NCI-H1436 treated with DMSO at 0.1 percent for 48 hours (cell line): ENCODE data around the gene NELFA.
A peak's percentile ranks its signal among the peaks of the same experiment; 100 is the strongest.

Experiments
- DNase-seq: peaks from one replicate; lab custom pipeline; 2025; lab: John Stamatoyannopoulos, UW

Gene NELFA

GRCh38 chr4:1964971-1965370, 43.8 kb downstream of the NELFA start:
- DNase-seq: no peak

- DNase-seq: no peak
Observed at GRCh38 chr4:1964443-1964842, 44.3 kb downstream of the NELFA start.

- no peak for DNase-seq
Observed at GRCh38 chr4:1962980-1963379, 45.8 kb downstream of the NELFA start.

- DNase-seq: no peak
Observed at GRCh38 chr4:1961563-1961962, 47.2 kb downstream of the NELFA start.

GRCh38 chr4:1961038-1961437, 47.7 kb downstream of the NELFA start:
- DNase-seq: no peak

GRCh38 chr4:1960170-1960825, 48.5 kb downstream of the NELFA start:
- no peak for DNase-seq

- DNase-seq: no peak
Observed at GRCh38 chr4:1959104-1959384, 49.7 kb downstream of the NELFA start.

GRCh38 chr4:1958276-1959103, 50.3 kb downstream of the NELFA start:
- no peak for DNase-seq

GRCh38 chr4:1956631-1957030, 52.1 kb downstream of the NELFA start:
- DNase-seq: no peak

GRCh38 chr4:1953335-1953734, 55.4 kb downstream of the NELFA start:
- no peak for DNase-seq

GRCh38 chr4:1952719-1953118, 56.1 kb downstream of the NELFA start:
- no peak for DNase-seq

GRCh38 chr4:1952058-1952700, 56.6 kb downstream of the NELFA start:
- no peak for DNase-seq

- DNase-seq: no peak
Observed at GRCh38 chr4:1950369-1950768, 58.4 kb downstream of the NELFA start.

- DNase-seq: no peak
Observed at GRCh38 chr4:1948892-1949436, 59.8 kb downstream of the NELFA start.

GRCh38 chr4:1948232-1948631, 60.5 kb downstream of the NELFA start:
- DNase-seq: no peak

- DNase-seq: no peak
Observed at GRCh38 chr4:1945912-1946311, 62.9 kb downstream of the NELFA start.

GRCh38 chr4:1945124-1945895, 63.5 kb downstream of the NELFA start:
- DNase-seq: no peak

GRCh38 chr4:1943928-1944327, 64.8 kb downstream of the NELFA start:
- no peak for DNase-seq

GRCh38 chr4:1940566-1940965, 68.2 kb downstream of the NELFA start:
- DNase-seq: no peak

GRCh38 chr4:1939664-1940509, 68.9 kb downstream of the NELFA start:
- DNase-seq: peak; percentile 2

- no peak for DNase-seq
Observed at GRCh38 chr4:1938027-1938426, 70.7 kb downstream of the NELFA start.
